ENCODE measurements around the gene UBASH3B. TPM values are rescaled to one million over a fixed set of nuclear protein-coding genes. Genes with fewer than 3 reads are reported as not detected.

Gene UBASH3B
- total RNA-seq, 1 donor from 2014 or later: 2.6 TPM

DNA sequence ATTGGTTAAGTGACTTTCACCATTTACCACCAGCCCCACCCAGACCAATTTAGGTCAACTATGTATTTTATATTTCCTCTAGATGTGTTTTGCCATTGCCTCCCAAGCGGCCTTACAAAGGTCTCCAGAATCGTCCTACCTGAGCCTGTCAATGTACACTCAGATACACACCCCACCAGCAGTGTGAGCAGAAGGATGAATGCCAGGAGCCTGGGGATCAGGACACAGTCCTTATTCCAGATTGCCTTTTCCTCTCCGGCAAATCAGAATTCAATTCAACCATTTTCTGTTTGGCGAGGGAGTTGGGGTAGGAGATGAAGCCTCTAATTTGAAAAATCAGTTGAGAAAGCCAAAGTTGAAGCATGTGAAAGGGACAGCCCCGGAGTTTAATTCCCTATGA lies 147.4 kb downstream of the UBASH3B start:
- TF ChIP-seq, protein P1, sequence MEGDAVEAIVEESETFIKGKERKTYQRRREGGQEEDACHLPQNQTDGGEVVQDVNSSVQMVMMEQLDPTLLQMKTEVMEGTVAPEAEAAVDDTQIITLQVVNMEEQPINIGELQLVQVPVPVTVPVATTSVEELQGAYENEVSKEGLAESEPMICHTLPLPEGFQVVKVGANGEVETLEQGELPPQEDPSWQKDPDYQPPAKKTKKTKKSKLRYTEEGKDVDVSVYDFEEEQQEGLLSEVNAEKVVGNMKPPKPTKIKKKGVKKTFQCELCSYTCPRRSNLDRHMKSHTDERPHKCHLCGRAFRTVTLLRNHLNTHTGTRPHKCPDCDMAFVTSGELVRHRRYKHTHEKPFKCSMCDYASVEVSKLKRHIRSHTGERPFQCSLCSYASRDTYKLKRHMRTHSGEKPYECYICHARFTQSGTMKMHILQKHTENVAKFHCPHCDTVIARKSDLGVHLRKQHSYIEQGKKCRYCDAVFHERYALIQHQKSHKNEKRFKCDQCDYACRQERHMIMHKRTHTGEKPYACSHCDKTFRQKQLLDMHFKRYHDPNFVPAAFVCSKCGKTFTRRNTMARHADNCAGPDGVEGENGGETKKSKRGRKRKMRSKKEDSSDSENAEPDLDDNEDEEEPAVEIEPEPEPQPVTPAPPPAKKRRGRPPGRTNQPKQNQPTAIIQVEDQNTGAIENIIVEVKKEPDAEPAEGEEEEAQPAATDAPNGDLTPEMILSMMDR (IDR thresholded peaks at IDR 0.05; ENCODE audit: borderline replicate concordance): no peak
- no peaks in the 10 kb centered on the region for H3K9me3 ChIP-seq (replicated peaks)
- H3K27me3 ChIP-seq (ENCODE audit: low read depth): no peaks in the 10 kb centered on the region
- H3K4me1 ChIP-seq: peaks cover 5% of the 10 kb centered on the region
- no peak overlapping the region for H3K27ac ChIP-seq (replicated peaks)
- DNase-seq: no peak
- H3K4me3 ChIP-seq: no peak overlapping the region
- peaks cover 21% of the 10 kb centered on the region for H3K36me3 ChIP-seq
- intact Hi-C loops (cut with micrococcal nuclease): no loop called here

DNA sequence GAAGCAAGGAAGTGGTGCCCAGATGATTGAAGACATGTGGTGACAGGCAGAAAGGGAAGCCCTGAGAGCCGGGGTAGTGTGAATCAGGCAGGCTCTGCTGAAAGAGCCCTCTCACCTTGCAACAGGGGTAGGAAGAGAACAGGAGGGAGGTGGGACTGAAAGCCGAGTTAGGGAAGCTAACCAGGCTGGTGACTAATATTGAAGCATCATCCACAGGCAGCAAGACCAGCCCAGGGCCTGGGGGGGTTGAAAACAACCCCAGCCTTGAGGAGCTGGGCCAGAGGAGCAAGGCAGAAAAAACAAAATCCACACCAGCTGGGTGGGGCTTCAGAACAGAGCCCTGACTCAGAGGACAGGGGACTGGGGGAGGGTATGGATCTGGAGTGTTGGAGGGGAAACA lies 147.8 kb downstream of the UBASH3B start:
- Histone ChIP-seq H3K27ac (replicated peaks) (no peak overlapping the region), H3K4me3 (no peak overlapping the region), H3K4me1 (peaks cover 9% of the 10 kb centered on the region), H3K9me3 (replicated peaks) (no peaks in the 10 kb centered on the region), H3K36me3 (peaks cover 18% of the 10 kb centered on the region), H3K27me3 (ENCODE audit: low read depth) (no peaks in the 10 kb centered on the region)
- intact Hi-C loops (cut with micrococcal nuclease): no loop called here
- TF ChIP-seq, protein P1 (IDR thresholded peaks at IDR 0.05; ENCODE audit: borderline replicate concordance): no peak
- no peak for DNase-seq

GRCh38 chr11:122803716-122804115 lies 148.2 kb downstream of the UBASH3B start:
- H3K4me1 ChIP-seq: peaks cover 13% of the 10 kb centered on the region
- no peak overlapping the region for H3K4me3 ChIP-seq
- H3K36me3 ChIP-seq: peaks cover 15% of the 10 kb centered on the region
- no peak overlapping the region for H3K27ac ChIP-seq (replicated peaks)
- DNase-seq: no peak
- TF ChIP-seq, protein P1 (IDR thresholded peaks at IDR 0.05; ENCODE audit: borderline replicate concordance): no peak
- intact Hi-C loops (cut with micrococcal nuclease): no loop called here
- H3K27me3 ChIP-seq (ENCODE audit: low read depth): no peaks in the 10 kb centered on the region
- no peaks in the 10 kb centered on the region for H3K9me3 ChIP-seq (replicated peaks)

GRCh38 chr11:122804161-122804560 lies 148.6 kb downstream of the UBASH3B start:
- intact Hi-C loops (cut with micrococcal nuclease): no loop called here
- Histone ChIP-seq H3K4me3 (no peak overlapping the region), H3K36me3 (peaks cover 15% of the 10 kb centered on the region), H3K27ac (replicated peaks) (no peak overlapping the region), H3K9me3 (replicated peaks) (no peaks in the 10 kb centered on the region), H3K27me3 (ENCODE audit: low read depth) (no peaks in the 10 kb centered on the region), H3K4me1 (peaks cover 17% of the 10 kb centered on the region)
- TF ChIP-seq, protein P1 (IDR thresholded peaks at IDR 0.05; ENCODE audit: borderline replicate concordance): no peak
- DNase-seq: no peak

DNA sequence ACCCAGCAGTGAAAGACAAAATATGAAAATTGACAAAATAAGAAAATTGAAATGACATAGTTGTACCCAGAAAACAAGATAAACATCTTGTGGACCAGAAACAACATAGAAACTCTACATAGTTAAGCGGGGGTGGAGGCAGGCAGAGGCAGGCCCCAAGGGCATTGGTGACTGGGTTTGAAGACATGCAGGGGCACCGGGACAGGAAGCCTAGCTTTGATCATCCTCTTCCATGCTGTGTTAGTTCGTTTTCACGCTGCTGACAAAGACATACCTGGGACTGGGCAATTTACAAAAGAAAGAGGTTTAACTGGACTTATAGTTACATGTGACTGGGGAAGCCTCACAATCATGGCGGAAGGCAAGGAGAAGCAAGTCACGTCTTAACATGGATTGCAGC lies 149.3 kb downstream of the UBASH3B start:
- Histone ChIP-seq H3K4me1 (peaks cover 17% of the 10 kb centered on the region), H3K27me3 (ENCODE audit: low read depth) (no peaks in the 10 kb centered on the region), H3K36me3 (peaks cover 15% of the 10 kb centered on the region), H3K27ac (replicated peaks) (no peak overlapping the region), H3K9me3 (replicated peaks) (no peaks in the 10 kb centered on the region), H3K4me3 (no peak overlapping the region)
- DNase-seq: no peak
- TF ChIP-seq, protein P1 (IDR thresholded peaks at IDR 0.05; ENCODE audit: borderline replicate concordance): no peak
- intact Hi-C loops (cut with micrococcal nuclease): no loop called here

All from left ventricle myocardium inferior (tissue), 1 donor.